ENCODE measurements around the gene SLC4A3. TPM values are rescaled to one million over a fixed set of nuclear protein-coding genes. Genes with fewer than 3 reads are reported as not detected.

Gene SLC4A3
- total and polyA plus RNA-seq, 2 of the 8 experiments (the other 6 are each of a cell fraction or from before 2014, with no cell fraction given): 4.8 to 7.4 TPM

DNA sequence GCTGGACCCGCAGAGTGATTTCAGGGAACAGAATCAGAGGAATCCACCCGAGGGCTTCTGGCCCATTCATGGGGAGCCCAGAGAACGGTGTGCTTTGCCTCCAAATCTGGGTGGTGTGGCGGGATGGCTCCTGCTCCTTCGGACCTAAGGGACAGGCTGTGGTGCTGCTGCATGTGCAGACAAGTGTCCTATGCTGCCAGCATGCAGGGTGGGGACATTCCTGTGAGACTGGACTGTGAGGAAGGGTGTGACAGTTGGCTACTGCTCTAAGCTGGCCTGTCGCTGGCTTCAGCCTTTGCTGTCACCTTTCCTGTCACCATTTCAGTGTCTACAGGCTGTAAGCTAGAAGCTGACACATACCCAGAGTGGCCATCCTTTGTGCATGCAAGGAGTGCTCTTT is 2.9 kb upstream of the SLC4A3 start (continued):
- TF ChIP-seq, protein P1, sequence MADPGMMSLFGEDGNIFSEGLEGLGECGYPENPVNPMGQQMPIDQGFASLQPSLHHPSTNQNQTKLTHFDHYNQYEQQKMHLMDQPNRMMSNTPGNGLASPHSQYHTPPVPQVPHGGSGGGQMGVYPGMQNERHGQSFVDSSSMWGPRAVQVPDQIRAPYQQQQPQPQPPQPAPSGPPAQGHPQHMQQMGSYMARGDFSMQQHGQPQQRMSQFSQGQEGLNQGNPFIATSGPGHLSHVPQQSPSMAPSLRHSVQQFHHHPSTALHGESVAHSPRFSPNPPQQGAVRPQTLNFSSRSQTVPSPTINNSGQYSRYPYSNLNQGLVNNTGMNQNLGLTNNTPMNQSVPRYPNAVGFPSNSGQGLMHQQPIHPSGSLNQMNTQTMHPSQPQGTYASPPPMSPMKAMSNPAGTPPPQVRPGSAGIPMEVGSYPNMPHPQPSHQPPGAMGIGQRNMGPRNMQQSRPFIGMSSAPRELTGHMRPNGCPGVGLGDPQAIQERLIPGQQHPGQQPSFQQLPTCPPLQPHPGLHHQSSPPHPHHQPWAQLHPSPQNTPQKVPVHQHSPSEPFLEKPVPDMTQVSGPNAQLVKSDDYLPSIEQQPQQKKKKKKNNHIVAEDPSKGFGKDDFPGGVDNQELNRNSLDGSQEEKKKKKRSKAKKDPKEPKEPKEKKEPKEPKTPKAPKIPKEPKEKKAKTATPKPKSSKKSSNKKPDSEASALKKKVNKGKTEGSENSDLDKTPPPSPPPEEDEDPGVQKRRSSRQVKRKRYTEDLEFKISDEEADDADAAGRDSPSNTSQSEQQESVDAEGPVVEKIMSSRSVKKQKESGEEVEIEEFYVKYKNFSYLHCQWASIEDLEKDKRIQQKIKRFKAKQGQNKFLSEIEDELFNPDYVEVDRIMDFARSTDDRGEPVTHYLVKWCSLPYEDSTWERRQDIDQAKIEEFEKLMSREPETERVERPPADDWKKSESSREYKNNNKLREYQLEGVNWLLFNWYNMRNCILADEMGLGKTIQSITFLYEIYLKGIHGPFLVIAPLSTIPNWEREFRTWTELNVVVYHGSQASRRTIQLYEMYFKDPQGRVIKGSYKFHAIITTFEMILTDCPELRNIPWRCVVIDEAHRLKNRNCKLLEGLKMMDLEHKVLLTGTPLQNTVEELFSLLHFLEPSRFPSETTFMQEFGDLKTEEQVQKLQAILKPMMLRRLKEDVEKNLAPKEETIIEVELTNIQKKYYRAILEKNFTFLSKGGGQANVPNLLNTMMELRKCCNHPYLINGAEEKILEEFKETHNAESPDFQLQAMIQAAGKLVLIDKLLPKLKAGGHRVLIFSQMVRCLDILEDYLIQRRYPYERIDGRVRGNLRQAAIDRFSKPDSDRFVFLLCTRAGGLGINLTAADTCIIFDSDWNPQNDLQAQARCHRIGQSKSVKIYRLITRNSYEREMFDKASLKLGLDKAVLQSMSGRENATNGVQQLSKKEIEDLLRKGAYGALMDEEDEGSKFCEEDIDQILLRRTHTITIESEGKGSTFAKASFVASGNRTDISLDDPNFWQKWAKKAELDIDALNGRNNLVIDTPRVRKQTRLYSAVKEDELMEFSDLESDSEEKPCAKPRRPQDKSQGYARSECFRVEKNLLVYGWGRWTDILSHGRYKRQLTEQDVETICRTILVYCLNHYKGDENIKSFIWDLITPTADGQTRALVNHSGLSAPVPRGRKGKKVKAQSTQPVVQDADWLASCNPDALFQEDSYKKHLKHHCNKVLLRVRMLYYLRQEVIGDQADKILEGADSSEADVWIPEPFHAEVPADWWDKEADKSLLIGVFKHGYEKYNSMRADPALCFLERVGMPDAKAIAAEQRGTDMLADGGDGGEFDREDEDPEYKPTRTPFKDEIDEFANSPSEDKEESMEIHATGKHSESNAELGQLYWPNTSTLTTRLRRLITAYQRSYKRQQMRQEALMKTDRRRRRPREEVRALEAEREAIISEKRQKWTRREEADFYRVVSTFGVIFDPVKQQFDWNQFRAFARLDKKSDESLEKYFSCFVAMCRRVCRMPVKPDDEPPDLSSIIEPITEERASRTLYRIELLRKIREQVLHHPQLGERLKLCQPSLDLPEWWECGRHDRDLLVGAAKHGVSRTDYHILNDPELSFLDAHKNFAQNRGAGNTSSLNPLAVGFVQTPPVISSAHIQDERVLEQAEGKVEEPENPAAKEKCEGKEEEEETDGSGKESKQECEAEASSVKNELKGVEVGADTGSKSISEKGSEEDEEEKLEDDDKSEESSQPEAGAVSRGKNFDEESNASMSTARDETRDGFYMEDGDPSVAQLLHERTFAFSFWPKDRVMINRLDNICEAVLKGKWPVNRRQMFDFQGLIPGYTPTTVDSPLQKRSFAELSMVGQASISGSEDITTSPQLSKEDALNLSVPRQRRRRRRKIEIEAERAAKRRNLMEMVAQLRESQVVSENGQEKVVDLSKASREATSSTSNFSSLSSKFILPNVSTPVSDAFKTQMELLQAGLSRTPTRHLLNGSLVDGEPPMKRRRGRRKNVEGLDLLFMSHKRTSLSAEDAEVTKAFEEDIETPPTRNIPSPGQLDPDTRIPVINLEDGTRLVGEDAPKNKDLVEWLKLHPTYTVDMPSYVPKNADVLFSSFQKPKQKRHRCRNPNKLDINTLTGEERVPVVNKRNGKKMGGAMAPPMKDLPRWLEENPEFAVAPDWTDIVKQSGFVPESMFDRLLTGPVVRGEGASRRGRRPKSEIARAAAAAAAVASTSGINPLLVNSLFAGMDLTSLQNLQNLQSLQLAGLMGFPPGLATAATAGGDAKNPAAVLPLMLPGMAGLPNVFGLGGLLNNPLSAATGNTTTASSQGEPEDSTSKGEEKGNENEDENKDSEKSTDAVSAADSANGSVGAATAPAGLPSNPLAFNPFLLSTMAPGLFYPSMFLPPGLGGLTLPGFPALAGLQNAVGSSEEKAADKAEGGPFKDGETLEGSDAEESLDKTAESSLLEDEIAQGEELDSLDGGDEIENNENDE (IDR thresholded peaks at IDR 0.05; ENCODE audit: insufficient replicate concordance, low read length): no peak
